HT-29 (cell line): ENCODE results near the gene ZNF232. TPM values are rescaled to one million over a fixed set of nuclear protein-coding genes. Genes with fewer than 3 reads are reported as not detected.
"Not testable (repeated sequence)": the region's sequence is repeated elsewhere in the genome, so short reads cannot be mapped to it uniquely, and the experiment has no call there.

Source experiments
- DNase-seq: peaks from one replicate; pipeline ENCODE4 v3.0.0-alpha.2; 2015; ENCODE audit warnings: low spot score
- total RNA-seq: library from RNA; depleted of rRNA; stranded (reverse); fragments of >200 nt; shearing (Covaris generic); gene quantifications from 2 replicates; pipeline ENCODE4 v1.2.3, GENCODE V29; 2014; rRNA removed

ZNF232 gene
- total RNA-seq: 9.4 and 9.6 TPM in 2 replicates

- DNase-seq: peak; percentile 94
Measured at GRCh38 chr17:5111402-5112204, at the start of gene ZNF232. TSS of gene ZNF232 (minus strand) at chr17:5111878. CDS start at chr17:5111822, 56 bp downstream.

- not testable (repeated sequence) for DNase-seq
Measured at GRCh38 chr17:5160702-5161101, 49.0 kb upstream of the ZNF232 start.

- DNase-seq: not testable (repeated sequence)
Measured at GRCh38 chr17:5146122-5146521, 34.4 kb upstream of the ZNF232 start.

GRCh38 chr17:5142877-5143276, 31.2 kb upstream of the ZNF232 start:
- not testable (repeated sequence) for DNase-seq

GRCh38 chr17:5139458-5139732, 27.7 kb upstream of the ZNF232 start:
- no peak for DNase-seq

GRCh38 chr17:5138616-5139457, 27.2 kb upstream of the ZNF232 start:
- DNase-seq: no peak

- not testable (repeated sequence) for DNase-seq
Measured at GRCh38 chr17:5138198-5138544, 26.5 kb upstream of the ZNF232 start.

GRCh38 chr17:5137511-5138197, 26.0 kb upstream of the ZNF232 start:
- not testable (repeated sequence) for DNase-seq

- DNase-seq: not testable (repeated sequence)
Measured at GRCh38 chr17:5136580-5137412, 25.1 kb upstream of the ZNF232 start.

GRCh38 chr17:5135726-5136579, 24.3 kb upstream of the ZNF232 start:
- no peak for DNase-seq

GRCh38 chr17:5135131-5135712, 23.5 kb upstream of the ZNF232 start:
- DNase-seq: not testable (repeated sequence)

GRCh38 chr17:5134571-5134970, 22.9 kb upstream of the ZNF232 start:
- not testable (repeated sequence) for DNase-seq

- not testable (repeated sequence) for DNase-seq
Measured at GRCh38 chr17:5133961-5134360, 22.3 kb upstream of the ZNF232 start.

- DNase-seq: no peak
Measured at GRCh38 chr17:5133311-5133710, 21.6 kb upstream of the ZNF232 start.

GRCh38 chr17:5132503-5133225, 21.0 kb upstream of the ZNF232 start:
- not testable (repeated sequence) for DNase-seq

- DNase-seq: not testable (repeated sequence)
Measured at GRCh38 chr17:5131799-5132502, 20.3 kb upstream of the ZNF232 start.

- DNase-seq: no peak
Measured at GRCh38 chr17:5131146-5131715, 19.6 kb upstream of the ZNF232 start.

- not testable (repeated sequence) for DNase-seq
Measured at GRCh38 chr17:5130687-5131086, 19.0 kb upstream of the ZNF232 start.
